ENCODE measurements around the gene PDCD6IP.
"Not testable (repeated sequence)": the region's sequence is repeated elsewhere in the genome, so short reads cannot be mapped to it uniquely, and the experiment has no call there.

PDCD6IP gene

DNA sequence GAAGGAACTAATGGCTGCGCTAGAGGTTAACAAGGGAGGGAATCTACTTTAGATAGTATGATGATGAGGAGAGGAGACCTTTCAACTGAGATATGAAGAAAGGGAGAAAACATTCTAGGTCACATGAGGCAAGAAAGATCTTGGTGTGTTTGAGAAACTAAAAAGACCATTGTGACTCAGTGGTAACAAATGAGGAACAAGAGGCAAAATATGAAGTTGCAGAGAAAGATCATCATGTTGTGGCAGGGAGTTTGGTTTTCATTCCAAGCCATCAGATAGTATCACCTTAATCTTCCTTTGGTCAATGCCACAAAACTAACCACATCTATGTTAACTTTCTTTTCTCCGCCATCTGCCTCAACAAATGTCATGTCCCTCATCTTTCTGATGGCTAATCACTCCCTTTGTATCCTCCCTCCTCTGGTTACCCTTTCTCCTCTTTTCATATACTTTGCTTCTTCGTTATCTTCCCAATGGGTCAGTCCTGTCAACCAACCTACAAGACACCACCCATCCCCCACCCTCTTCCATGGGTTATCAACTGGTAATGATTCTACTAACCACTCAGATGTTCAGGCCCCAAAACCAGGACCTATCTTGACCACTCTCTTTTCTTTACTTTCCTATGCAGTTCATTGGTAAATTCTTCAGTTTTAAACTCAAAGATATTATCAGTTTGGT lies 2.4 kb upstream of the PDCD6IP start:
- no peak for DNase-seq

- no peak for DNase-seq
Measured at GRCh38 chr3:33798113-33798417, 365 bp upstream of the PDCD6IP start.

DNA sequence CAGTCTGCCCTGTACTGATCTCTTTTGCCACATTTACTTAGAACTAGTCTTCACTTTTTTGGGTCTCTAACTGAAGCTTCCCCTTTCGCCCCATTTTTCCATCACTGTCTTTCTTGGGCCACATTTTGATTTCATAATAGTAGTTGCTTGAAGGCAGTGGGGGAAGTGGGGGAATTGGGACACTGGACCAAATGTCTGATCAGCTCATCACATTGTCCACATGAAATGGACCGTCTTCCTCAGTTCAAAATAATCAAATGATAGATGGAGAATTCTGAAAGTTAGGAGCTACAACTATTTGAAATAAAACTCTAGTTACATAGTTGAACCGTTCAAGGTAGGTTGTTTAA lies 747 bp downstream of the PDCD6IP start:
- no peak for DNase-seq

DNA sequence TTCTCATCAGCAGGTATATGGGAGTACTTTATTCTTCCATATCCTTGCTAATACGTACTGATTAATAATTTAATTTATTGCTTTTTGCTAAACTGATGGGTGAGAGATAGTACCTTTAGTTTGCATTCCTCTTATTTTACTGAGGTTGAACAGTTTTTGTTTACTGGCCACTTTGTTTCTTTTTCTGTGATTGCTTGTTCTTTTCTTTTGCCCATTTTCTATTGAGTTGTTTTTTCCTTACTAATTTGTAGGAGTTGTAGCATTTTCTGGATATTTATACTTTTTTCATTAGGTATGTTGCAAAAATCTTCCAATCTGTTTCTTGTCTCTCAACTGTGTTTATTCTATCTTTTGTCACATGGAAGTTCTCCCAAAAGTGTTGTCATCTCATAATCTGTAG lies 4.8 kb downstream of the PDCD6IP start:
- no peak for DNase-seq

DNA sequence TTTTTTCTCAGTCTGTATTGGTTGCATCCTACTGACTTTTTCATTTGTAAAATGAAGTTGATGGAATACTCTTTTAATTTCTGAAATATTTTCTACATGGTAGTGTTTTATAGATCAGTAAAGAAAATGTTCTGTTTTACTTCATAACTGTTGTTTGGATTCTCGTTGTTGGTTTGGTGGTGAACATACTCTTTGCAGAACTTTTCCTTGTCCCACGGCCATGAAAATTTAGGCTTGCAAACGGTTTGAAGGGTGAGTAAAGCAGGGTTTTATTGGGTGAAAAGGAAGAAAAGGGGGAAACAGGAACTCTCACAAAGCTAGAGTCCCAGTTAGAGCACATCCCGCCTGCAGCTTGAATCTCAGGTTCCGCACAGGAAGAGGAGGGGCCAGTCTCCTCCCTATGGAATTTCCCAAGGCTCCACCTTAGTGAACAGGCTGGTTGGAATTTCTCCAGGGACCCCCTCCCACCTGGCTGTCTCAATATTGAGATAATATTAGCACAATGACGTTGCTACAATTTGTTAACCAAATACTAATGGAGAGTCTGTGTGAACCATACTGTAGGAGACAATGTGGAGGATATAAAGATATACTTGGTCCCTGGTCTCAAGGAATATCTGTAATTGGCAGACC lies 5.6 kb downstream of the PDCD6IP start:
- no peak for DNase-seq

DNA sequence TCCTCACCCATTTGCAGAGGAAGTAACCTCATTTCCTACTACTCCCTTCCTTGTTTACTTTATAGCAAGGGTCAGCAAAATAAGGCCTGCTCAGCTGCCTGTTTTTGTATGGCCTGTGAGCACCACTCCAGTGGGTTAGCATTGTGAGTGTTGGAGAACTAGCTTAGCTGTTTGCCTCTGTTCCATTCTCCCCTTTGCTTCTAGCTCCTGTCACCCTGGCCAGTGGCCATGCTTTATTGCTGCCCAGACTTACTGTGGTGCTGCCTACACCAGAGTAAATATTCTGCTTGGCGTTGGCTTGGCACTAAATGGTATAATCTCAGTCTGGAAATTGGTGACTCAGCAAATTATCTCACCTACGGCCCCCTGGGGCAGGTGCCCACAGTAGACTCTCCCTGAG lies 8.8 kb downstream of the PDCD6IP start:
- no peak for DNase-seq

- DNase-seq: no peak
Measured at GRCh38 chr3:33808559-33808958, 10.1 kb downstream of the PDCD6IP start.

DNA sequence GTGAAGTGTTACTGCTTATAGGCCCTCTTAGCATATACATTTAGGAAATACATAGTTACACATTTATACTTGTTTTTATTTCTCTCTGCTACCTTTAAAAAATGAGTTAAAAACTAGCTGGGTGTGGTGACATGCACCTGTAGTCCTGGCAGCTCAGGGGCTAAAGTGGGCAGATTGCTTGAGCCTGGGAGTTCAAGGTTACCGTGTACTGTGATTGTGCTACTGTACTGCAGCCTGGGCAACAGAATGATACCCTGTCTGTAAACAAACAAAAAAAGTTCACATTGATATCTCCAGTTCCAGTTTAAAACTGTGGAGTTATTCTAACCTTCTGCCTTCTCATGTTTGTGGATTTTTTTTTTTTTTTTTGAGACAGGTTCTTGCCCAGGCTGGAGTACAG lies 12.1 kb downstream of the PDCD6IP start:
- DNase-seq: no peak

GRCh38 chr3:33821989-33822388 lies 23.6 kb downstream of the PDCD6IP start:
- no peak for DNase-seq

DNA sequence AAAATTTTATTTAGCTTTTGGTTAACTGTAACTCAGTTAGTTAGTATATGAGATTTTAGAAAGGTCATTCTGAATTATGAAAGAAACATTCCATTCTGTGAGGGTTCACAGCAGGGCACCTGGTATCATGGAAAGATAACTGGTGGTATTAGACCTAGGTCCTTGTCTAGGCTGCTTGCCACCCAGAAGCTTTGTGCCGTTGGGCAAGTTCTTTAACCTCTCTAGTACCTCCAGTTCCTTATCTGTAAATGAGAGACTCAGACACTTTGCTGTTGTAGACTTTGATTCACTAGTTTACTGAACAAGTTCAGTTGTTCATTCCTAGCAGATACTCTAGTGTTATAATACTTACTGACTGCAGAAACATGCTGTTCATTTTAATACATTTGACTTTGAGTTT lies 25.4 kb downstream of the PDCD6IP start:
- no peak for DNase-seq

- DNase-seq: no peak
Measured at GRCh38 chr3:33825111-33825510, 26.7 kb downstream of the PDCD6IP start.

- no peak for DNase-seq
Measured at GRCh38 chr3:33826206-33826605, 27.8 kb downstream of the PDCD6IP start.

DNA sequence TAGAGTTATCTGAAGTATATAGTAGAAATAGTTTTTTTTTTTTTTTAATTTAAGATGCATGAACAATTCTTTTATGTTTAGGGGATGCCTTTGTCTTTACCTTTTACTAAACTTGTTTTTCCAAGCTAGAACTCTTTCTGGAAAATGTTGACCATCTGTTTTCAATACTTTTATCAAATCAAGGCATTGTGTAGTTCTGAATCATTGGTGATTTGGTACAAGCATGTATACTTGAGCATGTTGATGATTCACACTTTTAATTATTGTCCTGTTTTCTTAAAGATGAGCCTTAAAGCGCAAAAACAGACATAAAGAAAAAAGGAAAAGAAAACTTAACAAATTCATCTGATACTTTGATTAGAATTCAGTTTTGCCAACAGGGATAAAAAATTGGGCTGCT lies 28.3 kb downstream of the PDCD6IP start:
- no peak for DNase-seq

- no peak for DNase-seq
Measured at GRCh38 chr3:33829720-33830119, 31.3 kb downstream of the PDCD6IP start.

DNA sequence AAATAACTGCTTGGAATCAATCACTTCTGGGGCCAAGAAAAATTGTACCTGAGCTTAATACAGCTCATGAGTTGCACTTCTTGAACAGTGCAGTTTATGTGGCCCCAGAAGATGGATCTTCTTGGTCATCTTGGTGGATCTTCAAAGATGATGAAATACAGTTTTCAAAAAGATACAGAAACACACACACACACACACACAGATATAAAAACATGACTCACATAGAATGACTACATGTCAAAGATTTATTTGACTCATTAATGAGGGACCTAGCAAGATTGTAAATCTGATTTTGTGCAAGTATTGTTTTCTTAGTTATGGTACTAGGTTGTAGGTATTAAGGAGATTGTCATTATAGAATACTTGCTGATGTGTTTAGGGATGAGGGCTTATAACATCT lies 32.6 kb downstream of the PDCD6IP start:
- no peak for DNase-seq

GRCh38 chr3:33833408-33834095 lies 35.1 kb downstream of the PDCD6IP start:
- DNase-seq: no peak

DNA sequence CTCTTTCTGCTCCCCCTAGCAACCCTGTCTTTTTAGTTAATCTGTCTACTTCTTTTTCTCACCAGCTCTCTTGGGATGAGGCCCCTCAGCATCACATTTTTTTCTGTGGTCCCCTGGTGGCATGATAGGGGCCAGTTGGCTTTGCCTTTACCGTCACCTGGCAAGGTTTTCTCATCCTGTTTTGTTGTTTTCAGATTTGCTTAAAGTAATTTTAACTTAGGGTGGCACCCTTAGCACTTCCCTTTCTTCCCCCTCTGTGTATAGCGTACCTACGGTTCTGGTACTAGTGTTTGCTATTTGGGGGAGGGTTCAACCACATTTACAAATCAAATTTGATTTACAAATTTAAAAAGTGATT lies 35.6 kb downstream of the PDCD6IP start:
- DNase-seq: no peak

- DNase-seq: not testable (repeated sequence)
Measured at GRCh38 chr3:33837182-33837581, 38.8 kb downstream of the PDCD6IP start.

- DNase-seq: no peak
Measured at GRCh38 chr3:33839283-33839682, 40.9 kb downstream of the PDCD6IP start.

- no peak for DNase-seq
Measured at GRCh38 chr3:33840179-33840578, 41.7 kb downstream of the PDCD6IP start.

DNA sequence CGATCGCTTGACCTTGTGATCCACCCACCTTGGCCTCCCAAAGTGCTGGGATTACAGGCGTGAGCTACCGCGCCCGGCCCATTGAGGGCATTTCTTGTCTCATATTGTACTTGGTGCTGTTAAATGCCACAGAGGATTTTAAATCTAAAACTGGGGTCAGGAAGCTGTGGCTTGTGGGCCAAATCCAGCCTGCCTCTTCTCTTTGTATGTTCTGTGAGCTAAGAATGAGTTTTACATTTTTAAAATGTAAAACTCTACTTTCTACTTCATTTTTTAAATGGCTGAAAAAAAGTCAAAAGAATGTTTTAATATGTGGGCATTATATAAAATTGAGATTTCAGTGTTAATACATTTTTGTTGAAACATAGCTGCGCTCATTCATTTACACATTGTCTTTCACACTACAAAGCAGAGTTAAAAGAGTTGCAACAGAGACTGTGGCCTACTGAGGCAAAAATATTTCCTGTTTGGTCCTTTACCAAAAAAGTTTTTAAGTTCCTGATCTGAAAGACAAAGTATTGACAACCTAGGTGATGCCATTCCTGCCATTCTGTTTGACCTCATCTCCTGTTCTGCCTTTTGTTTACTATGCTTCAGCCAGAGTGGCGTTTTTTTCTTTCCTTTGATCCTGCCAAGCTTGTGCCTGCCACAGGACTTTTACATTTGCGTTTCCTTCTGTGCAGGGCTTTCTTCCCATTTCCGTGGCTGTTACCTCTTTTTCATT lies 50.4 kb downstream of the PDCD6IP start:
- no peak for DNase-seq

DNA sequence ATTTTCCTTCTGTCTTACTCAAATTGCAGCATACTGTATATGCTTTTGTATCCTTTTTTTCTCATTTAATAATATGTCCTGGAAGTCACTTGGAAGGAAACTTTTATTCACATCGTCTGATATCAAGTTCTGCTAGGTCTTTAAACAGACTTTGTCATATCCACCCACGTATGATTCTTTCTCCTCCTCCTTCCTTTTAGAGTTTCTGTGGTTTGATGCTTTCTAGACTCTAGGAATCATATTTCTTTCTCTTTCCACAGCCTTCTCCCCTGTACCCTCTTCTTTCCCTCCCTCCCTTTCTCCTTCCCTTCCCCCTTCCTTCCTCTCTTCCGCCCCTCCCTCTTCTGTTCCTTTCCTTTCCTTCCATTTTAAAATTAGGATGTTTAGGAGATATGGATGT lies 52.2 kb downstream of the PDCD6IP start:
- not testable (repeated sequence) for DNase-seq

GRCh38 chr3:33855407-33855806 lies 57.0 kb downstream of the PDCD6IP start:
- DNase-seq: not testable (repeated sequence)
